Progenitor cell of endocrine pancreas (in vitro differentiated cells): Measurements from ENCODE around the gene TOR1B. TPM values are rescaled to one million over a fixed set of nuclear protein-coding genes. Genes with fewer than 3 reads are reported as not detected.

ENCODE experiments used
- DNase-seq: peaks from one replicate; pipeline ENCODE4 v3.0.0; 2021; ENCODE audit warnings: low spot score; ENCODE audit not compliant: unreplicated experiment
- H3K27ac Mint-ChIP-seq: 2 replicates; pipeline ENCODE4 v1.8.0; 2021; ENCODE audit warnings: mild to moderate bottlenecking, moderate library complexity, mixed read lengths
- H3K27me3 Mint-ChIP-seq: 2 replicates; pipeline ENCODE4 v1.8.0; 2021; ENCODE audit warnings: mixed read lengths
- H3K36me3 Mint-ChIP-seq: 2 replicates; pipeline ENCODE4 v1.8.0; 2022; ENCODE audit warnings: mixed read lengths; ENCODE audit not compliant: insufficient read depth
- H3K4me1 Mint-ChIP-seq: 2 replicates; pipeline ENCODE4 v1.8.0; 2021; ENCODE audit warnings: low read depth, mixed read lengths
- H3K4me3 Mint-ChIP-seq: 2 replicates; pipeline ENCODE4 v1.8.0; 2021; ENCODE audit warnings: low read depth, mild to moderate bottlenecking, moderate library complexity, mixed read lengths
- H3K9me3 Mint-ChIP-seq: 2 replicates; pipeline ENCODE4 v1.8.0; 2021; ENCODE audit warnings: low read depth, mixed read lengths
- CTCF ChIP-seq: fragments of 200-600 bp; sonication (generic); IDR thresholded peaks from one replicate; pipeline ENCODE4 v1.5.0; 2021; ENCODE audit warnings: antibody characterized with exemption, mild to moderate bottlenecking; ENCODE audit not compliant: unreplicated experiment
- total RNA-seq: library from RNA; stranded (reverse); gene quantifications from 2 replicates; pipeline ENCODE4 v1.2.1, GENCODE V29; 2021

TOR1B gene
- total RNA-seq, 1 donor from 2014 or later = 19.8 TPM

- Mint-ChIP-seq H3K27me3 (no peaks in the 10 kb centered on the region), H3K36me3 (peaks cover 20% of the 10 kb centered on the region), H3K4me3 (no peak overlapping the region), H3K9me3 (no peaks in the 10 kb centered on the region), H3K27ac (no peak overlapping the region), H3K4me1 (no peaks in the 10 kb centered on the region)
- no peak for TF ChIP-seq CTCF
- DNase-seq = no peak
Observed at GRCh38 chr9:129853614-129854013, 50.6 kb downstream of the TOR1B start.

GRCh38 chr9:129854588-129855110 lies 51.7 kb downstream of the TOR1B start:
- no peak for TF ChIP-seq CTCF
- Mint-ChIP-seq H3K4me1 (no peaks in the 10 kb centered on the region), H3K27ac (no peak overlapping the region), H3K36me3 (peaks cover 20% of the 10 kb centered on the region), H3K9me3 (no peaks in the 10 kb centered on the region), H3K27me3 (no peaks in the 10 kb centered on the region), H3K4me3 (no peak overlapping the region)
- DNase-seq = no peak

DNA sequence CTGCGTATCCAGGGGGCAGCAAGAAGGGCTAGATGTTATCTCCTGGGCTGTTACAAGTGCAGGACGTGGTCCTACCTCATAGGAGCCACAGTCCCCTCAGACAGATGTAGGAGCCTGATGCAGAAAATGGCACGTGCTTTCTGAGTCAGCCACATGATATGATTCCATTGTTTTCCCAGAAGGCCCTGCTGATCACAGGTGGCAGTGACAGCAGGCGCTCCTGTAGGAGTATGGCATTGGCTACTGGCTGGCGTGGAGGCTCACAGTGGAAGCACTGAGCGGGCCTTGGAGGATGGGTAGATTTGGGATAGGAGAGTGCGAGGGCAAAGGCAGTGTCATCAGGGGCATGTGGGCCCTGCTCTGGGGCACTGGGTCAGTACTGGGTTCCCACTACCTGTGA lies 54.2 kb downstream of the TOR1B start:
- no peak for TF ChIP-seq CTCF
- no peaks in the 10 kb centered on the region for H3K9me3 Mint-ChIP-seq
- H3K36me3 Mint-ChIP-seq = peaks cover 17% of the 10 kb centered on the region
- H3K27ac Mint-ChIP-seq = no peak overlapping the region
- DNase-seq = no peak
- no peaks in the 10 kb centered on the region for H3K27me3 Mint-ChIP-seq
- H3K4me1 Mint-ChIP-seq = no peaks in the 10 kb centered on the region
- no peak overlapping the region for H3K4me3 Mint-ChIP-seq

GRCh38 chr9:129858167-129858962 lies 55.4 kb downstream of the TOR1B start:
- TF ChIP-seq CTCF = no peak
- Mint-ChIP-seq H3K4me1 (no peaks in the 10 kb centered on the region), H3K9me3 (no peaks in the 10 kb centered on the region), H3K36me3 (peaks cover 14% of the 10 kb centered on the region), H3K4me3 (no peak overlapping the region), H3K27ac (no peak overlapping the region), H3K27me3 (no peaks in the 10 kb centered on the region)
- no peak for DNase-seq

Other genes with a start within 250 kb of the TOR1B start
- gene C9orf50, start 182.1 kb upstream of the TOR1B start, total RNA-seq = 0.27 and 0.43 TPM in 2 replicates
- gene NTMT1, start 177.0 kb upstream of the TOR1B start, total RNA-seq = 25.9 and 26.8 TPM in 2 replicates
- 19.7 and 20.5 TPM in 2 replicates for gene ASB6, start 161.0 kb upstream of the TOR1B start, total RNA-seq
- 0.79 and 0.91 TPM in 2 replicates for gene PRRX2, start 137.5 kb upstream of the TOR1B start, total RNA-seq
- 0.19 TPM in 1 of 2 replicates, not detected in the other for gene PTGES, start 50.1 kb upstream of the TOR1B start, total RNA-seq
- 33.1 and 39.0 TPM in 2 replicates for gene TOR1A, start 21.0 kb downstream of the TOR1B start, total RNA-seq
- 30.4 and 30.8 TPM in 2 replicates for gene C9orf78, start 32.1 kb downstream of the TOR1B start, total RNA-seq
- gene USP20, start 32.3 kb downstream of the TOR1B start, total RNA-seq = 41.2 and 41.8 TPM in 2 replicates
- gene FNBP1, start 240.0 kb downstream of the TOR1B start, total RNA-seq = 38.9 and 44.1 TPM in 2 replicates